Activated CD8-positive, alpha-beta memory T cell treated with anti-CD3 and anti-CD28 coated beads, Interleukin-2, amount 50 U/mL, for 24 hours (primary cell): ENCODE results near the gene ALPI.
"Not testable (repeated sequence)": the region's sequence is repeated elsewhere in the genome, so short reads cannot be mapped to it uniquely, and the experiment has no call there.

Experiments
- DNase-seq: peaks from one replicate; pipeline ENCODE4 v3.0.0-alpha.2; 2020; ENCODE audit errors: extremely low read depth

ALPI gene

GRCh38 chr2:232441922-232442321 is 14.0 kb upstream of the ALPI start:
- DNase-seq, result not testable (repeated sequence)

GRCh38 chr2:232442431-232442830 is 13.5 kb upstream of the ALPI start:
- not testable (repeated sequence) for DNase-seq

GRCh38 chr2:232443047-232443446 is 12.9 kb upstream of the ALPI start:
- not testable (repeated sequence) for DNase-seq

GRCh38 chr2:232443669-232444408 is 12.1 kb upstream of the ALPI start:
- not testable (repeated sequence) for DNase-seq

- peak; percentile 47 for DNase-seq
Observed at GRCh38 chr2:232444409-232445148, 11.4 kb upstream of the ALPI start.

- DNase-seq, result not testable (repeated sequence)
Observed at GRCh38 chr2:232445149-232445885, 10.6 kb upstream of the ALPI start.

- DNase-seq, result not testable (repeated sequence)
Observed at GRCh38 chr2:232446266-232446777, 9.6 kb upstream of the ALPI start.

- no peak for DNase-seq
Observed at GRCh38 chr2:232447091-232447620, 8.8 kb upstream of the ALPI start.

- DNase-seq, result no peak
Observed at GRCh38 chr2:232447638-232448303, 8.2 kb upstream of the ALPI start.

GRCh38 chr2:232448304-232448690 is 7.7 kb upstream of the ALPI start:
- DNase-seq, result no peak

- DNase-seq, result no peak
Observed at GRCh38 chr2:232449964-232450363, 6.0 kb upstream of the ALPI start.

- DNase-seq, result not testable (repeated sequence)
Observed at GRCh38 chr2:232451645-232452044, 4.3 kb upstream of the ALPI start.

GRCh38 chr2:232454630-232455029 is 1.3 kb upstream of the ALPI start:
- no peak for DNase-seq

GRCh38 chr2:232456296-232457120 is 555 bp downstream of the ALPI start:
- DNase-seq, result no peak

GRCh38 chr2:232457121-232458011 is 1.4 kb downstream of the ALPI start:
- DNase-seq, result no peak

GRCh38 chr2:232458051-232458660 is 2.2 kb downstream of the ALPI start:
- no peak for DNase-seq

- no peak for DNase-seq
Observed at GRCh38 chr2:232458661-232459418, 2.9 kb downstream of the ALPI start.

GRCh38 chr2:232459419-232460035 is 3.6 kb downstream of the ALPI start:
- no peak for DNase-seq
